Measurements from ENCODE around the gene RGS10. TPM values are rescaled to one million over a fixed set of nuclear protein-coding genes. Genes with fewer than 3 reads are reported as not detected.
A peak's percentile ranks its signal among the peaks of the same experiment; 100 is the strongest.
"Not testable (repeated sequence)": the region's sequence is repeated elsewhere in the genome, so short reads cannot be mapped to it uniquely, and the experiment has no call there.

RGS10 gene
- total RNA-seq, 5 donors from 2014 or later (not counting 1 experiment from before 2014, with no cell fraction given) = 77.1 to 163 (median 155) TPM

- H3K27me3 Mint-ChIP-seq = no peaks in the 10 kb centered on the region
- H3K27ac Mint-ChIP-seq = peak overlapping the region; percentile 96 to 98
- H3K9me3 Mint-ChIP-seq = no peaks in the 10 kb centered on the region
- Histone ChIP-seq H3K27me3 (replicated peaks in 1 of 2; ENCODE audit: control insufficient read depth in 2 of 2, extremely low read depth in 1 of 2, insufficient read depth in 2 of 2, low read length in 1 of 2) (no peaks in the 10 kb centered on the region), H3K27ac (ENCODE audit: low read length) (peak overlapping the region; percentile 37), H3K4me1 (ENCODE audit: control insufficient read depth in 1 of 2, extremely low read depth in 1 of 2, insufficient read depth in 2 of 2, low read length in 2 of 2) (peaks cover 39 to 76% of the 10 kb centered on the region in 2 experiments), H3K36me3 (ENCODE audit: control insufficient read depth in 2 of 2, extremely low read depth in 1 of 2, insufficient read depth in 1 of 2, low read length in 1 of 2) (peaks cover 0 to 5% of the 10 kb centered on the region in 2 donors), H3K9me3 (no peaks in the 10 kb centered on the region), H3K4me3 (ENCODE audit: control insufficient read depth in 1 of 2, extremely low read depth in 1 of 2, low read length in 1 of 2) (peak overlapping the region in 1 of 2 donors; percentile 11)
- H3K4me3 Mint-ChIP-seq = peak overlapping the region; percentile 38 to 85 (median 83)
- no peak for DNase-seq
- H3K4me1 Mint-ChIP-seq = peaks cover 83 to 89% (median 85%) of the 10 kb centered on the region in 3 donors
- CTCF ChIA-PET = interaction anchor here (0.6 to 0.7 kb wide), 3 partner anchors 13 to 92 kb away, joined by 3 to 10 read pairs (median 5); no protein-coding TSS in a partner anchor
- WGBS (ENCODE audit: insufficient coverage) = 87% methylated on average over 3 of the region's 9 CpGs
- POLR2A ChIA-PET = interaction anchor here in 1 of 2 donors (1.8 kb wide), 1 partner anchor 18 kb away, joined by 6 read pairs; no protein-coding TSS in a partner anchor
- ATAC-seq (replicated peaks in 1 of 4) = no peak
- peaks cover 16% of the 10 kb centered on the region for H3K36me3 Mint-ChIP-seq
Observed at GRCh38 chr10:119536508-119537025, 6.0 kb downstream of the RGS10 start.

- peak in 1 of 4 experiments; percentile 31 for ATAC-seq (replicated peaks in 1 of 4)
- Mint-ChIP-seq H3K9me3 (no peaks in the 10 kb centered on the region), H3K27me3 (no peaks in the 10 kb centered on the region), H3K27ac (peak overlapping the region; percentile 96 to 98), H3K4me1 (peaks cover 89 to 90% (median 90%) of the 10 kb centered on the region in 3 donors), H3K4me3 (peak overlapping the region; percentile 35 to 85 (median 83)), H3K36me3 (peaks cover 20% of the 10 kb centered on the region)
- POLR2A ChIA-PET = no interaction called here
- Histone ChIP-seq H3K36me3 (ENCODE audit: control insufficient read depth in 2 of 2, extremely low read depth in 1 of 2, insufficient read depth in 1 of 2, low read length in 1 of 2) (peaks cover 0 to 5% of the 10 kb centered on the region in 2 donors), H3K4me1 (ENCODE audit: control insufficient read depth in 1 of 2, extremely low read depth in 1 of 2, insufficient read depth in 2 of 2, low read length in 2 of 2) (peaks cover 44 to 72% of the 10 kb centered on the region in 2 experiments), H3K9me3 (no peaks in the 10 kb centered on the region), H3K27me3 (replicated peaks in 1 of 2; ENCODE audit: control insufficient read depth in 2 of 2, extremely low read depth in 1 of 2, insufficient read depth in 2 of 2, low read length in 1 of 2) (no peaks in the 10 kb centered on the region), H3K27ac (ENCODE audit: low read length) (peak overlapping the region; percentile 37), H3K4me3 (ENCODE audit: control insufficient read depth in 1 of 2, extremely low read depth in 1 of 2, low read length in 1 of 2) (peak overlapping the region in 1 of 2 donors; percentile 36)
- CTCF ChIA-PET = no interaction called here
- 61% methylated on average over 5 of the region's 11 CpGs for WGBS (ENCODE audit: insufficient coverage)
- DNase-seq = peak in 1 of 35 experiments; percentile 24
Observed at GRCh38 chr10:119535837-119536507, 6.5 kb downstream of the RGS10 start.

- peak overlapping the region in 1 of 2 donors; percentile 7 for H3K4me3 ChIP-seq (ENCODE audit: control insufficient read depth in 1 of 2, extremely low read depth in 1 of 2, low read length in 1 of 2)
- DNase-seq = no peak
- H3K9me3 Mint-ChIP-seq = no peaks in the 10 kb centered on the region
- ATAC-seq (replicated peaks in 1 of 4) = no peak
- peaks cover 0 to 5% of the 10 kb centered on the region in 2 donors for H3K36me3 ChIP-seq (ENCODE audit: control insufficient read depth in 2 of 2, extremely low read depth in 1 of 2, insufficient read depth in 1 of 2, low read length in 1 of 2)
- H3K27ac Mint-ChIP-seq = peak overlapping the region; percentile 96 to 98
- H3K36me3 Mint-ChIP-seq = peaks cover 22% of the 10 kb centered on the region
- H3K27me3 ChIP-seq (replicated peaks in 1 of 2; ENCODE audit: control insufficient read depth in 2 of 2, extremely low read depth in 1 of 2, insufficient read depth in 2 of 2, low read length in 1 of 2) = no peaks in the 10 kb centered on the region
- ChIA-PET CTCF (no interaction called here), POLR2A (no interaction called here)
- H3K4me1 ChIP-seq (ENCODE audit: control insufficient read depth in 1 of 2, extremely low read depth in 1 of 2, insufficient read depth in 2 of 2, low read length in 2 of 2) = peaks cover 42 to 71% of the 10 kb centered on the region in 2 experiments
- no peaks in the 10 kb centered on the region for H3K9me3 ChIP-seq
- no peak overlapping the region for H3K27ac ChIP-seq (ENCODE audit: low read length)
- peak overlapping the region; percentile 35 to 85 (median 83) for H3K4me3 Mint-ChIP-seq
- no peaks in the 10 kb centered on the region for H3K27me3 Mint-ChIP-seq
- peaks cover 90% of the 10 kb centered on the region in 3 donors for H3K4me1 Mint-ChIP-seq
- no CpG with 5 or more reads among the region's 3 CpGs for WGBS (ENCODE audit: insufficient coverage)
Observed at GRCh38 chr10:119535305-119535704, 7.2 kb downstream of the RGS10 start.

- H3K27ac ChIP-seq (ENCODE audit: low read length) = no peak overlapping the region
- peaks cover 0 to 5% of the 10 kb centered on the region in 2 donors for H3K36me3 ChIP-seq (ENCODE audit: control insufficient read depth in 2 of 2, extremely low read depth in 1 of 2, insufficient read depth in 1 of 2, low read length in 1 of 2)
- Mint-ChIP-seq H3K27ac (peak overlapping the region in 1 of 2 donors; percentile 70), H3K36me3 (peaks cover 25% of the 10 kb centered on the region), H3K4me1 (peaks cover 82 to 84% (median 84%) of the 10 kb centered on the region in 3 donors), H3K9me3 (no peaks in the 10 kb centered on the region), H3K4me3 (peak overlapping the region in 2 of 3 donors; percentile 18 to 52), H3K27me3 (no peaks in the 10 kb centered on the region)
- no peak for ATAC-seq (replicated peaks in 1 of 4)
- no peaks in the 10 kb centered on the region for H3K27me3 ChIP-seq (replicated peaks in 1 of 2; ENCODE audit: control insufficient read depth in 2 of 2, extremely low read depth in 1 of 2, insufficient read depth in 2 of 2, low read length in 1 of 2)
- no peak overlapping the region for H3K4me3 ChIP-seq (ENCODE audit: control insufficient read depth in 1 of 2, extremely low read depth in 1 of 2, low read length in 1 of 2)
- no CpG with 5 or more reads among the region's 2 CpGs for WGBS (ENCODE audit: insufficient coverage)
- peaks cover 37 to 61% of the 10 kb centered on the region in 2 experiments for H3K4me1 ChIP-seq (ENCODE audit: control insufficient read depth in 1 of 2, extremely low read depth in 1 of 2, insufficient read depth in 2 of 2, low read length in 2 of 2)
- no peaks in the 10 kb centered on the region for H3K9me3 ChIP-seq
- ChIA-PET CTCF (interaction anchor here in 1 of 2 donors (0.5 kb wide), 1 partner anchor 11 kb away, joined by 4 read pairs; no protein-coding TSS in a partner anchor), POLR2A (interaction anchor here in 1 of 2 donors (0.6 kb wide), 1 partner anchor 12 kb away, joined by 3 read pairs; no protein-coding TSS in a partner anchor)
- DNase-seq = no peak
Observed at GRCh38 chr10:119533473-119533872, 9.0 kb downstream of the RGS10 start.

GRCh38 chr10:119532791-119533190 lies 9.7 kb downstream of the RGS10 start:
- H3K27me3 ChIP-seq (replicated peaks in 1 of 2; ENCODE audit: control insufficient read depth in 2 of 2, extremely low read depth in 1 of 2, insufficient read depth in 2 of 2, low read length in 1 of 2); DNase-seq; H3K9me3 Mint-ChIP-seq; H3K9me3 ChIP-seq; H3K36me3 ChIP-seq (ENCODE audit: control insufficient read depth in 2 of 2, extremely low read depth in 1 of 2, insufficient read depth in 1 of 2, low read length in 1 of 2); H3K27ac ChIP-seq (ENCODE audit: low read length); H3K4me3 ChIP-seq (ENCODE audit: control insufficient read depth in 1 of 2, extremely low read depth in 1 of 2, low read length in 1 of 2); H3K27me3 Mint-ChIP-seq; ATAC-seq (replicated peaks in 1 of 4): not testable (repeated sequence)
- Mint-ChIP-seq H3K36me3 (peaks cover 25% of the 10 kb centered on the region), H3K4me1 (peaks cover 79 to 82% (median 81%) of the 10 kb centered on the region in 3 donors), H3K4me3 (peak overlapping the region in 2 of 3 donors; percentile 36 to 71), H3K27ac (peak overlapping the region; percentile 19 to 70)
- peaks cover 33 to 57% of the 10 kb centered on the region in 2 experiments for H3K4me1 ChIP-seq (ENCODE audit: control insufficient read depth in 1 of 2, extremely low read depth in 1 of 2, insufficient read depth in 2 of 2, low read length in 2 of 2)
- 80% methylated on average over 1 of the region's 8 CpGs for WGBS (ENCODE audit: insufficient coverage)
- ChIA-PET CTCF (interaction anchor here in 1 of 2 donors (0.6 kb wide), 1 partner anchor 352 kb away, joined by 5 read pairs; no protein-coding TSS in a partner anchor), POLR2A (interaction anchor here in 1 of 2 donors (0.7 kb wide), 1 partner anchor 8 kb away, joined by 4 read pairs; no protein-coding TSS in a partner anchor)

- 92% methylated on average over 8 of the region's 8 CpGs for WGBS (ENCODE audit: insufficient coverage)
- Mint-ChIP-seq H3K36me3 (peaks cover 25% of the 10 kb centered on the region), H3K27ac (peak overlapping the region in 1 of 2 donors; percentile 70), H3K4me3 (peak overlapping the region; percentile 15 to 71 (median 31)), H3K4me1 (peaks cover 79 to 82% (median 81%) of the 10 kb centered on the region in 3 donors)
- not testable (repeated sequence) for H3K27me3 ChIP-seq (replicated peaks in 1 of 2; ENCODE audit: control insufficient read depth in 2 of 2, extremely low read depth in 1 of 2, insufficient read depth in 2 of 2, low read length in 1 of 2); H3K27ac ChIP-seq (ENCODE audit: low read length); H3K27me3 Mint-ChIP-seq; DNase-seq; ATAC-seq (replicated peaks in 1 of 4); H3K9me3 Mint-ChIP-seq; H3K9me3 ChIP-seq; H3K4me3 ChIP-seq (ENCODE audit: control insufficient read depth in 1 of 2, extremely low read depth in 1 of 2, low read length in 1 of 2)
- peaks cover 29 to 57% of the 10 kb centered on the region in 2 experiments for H3K4me1 ChIP-seq (ENCODE audit: control insufficient read depth in 1 of 2, extremely low read depth in 1 of 2, insufficient read depth in 2 of 2, low read length in 2 of 2)
- peaks cover 0 to 11% of the 10 kb centered on the region in 2 donors for H3K36me3 ChIP-seq (ENCODE audit: control insufficient read depth in 2 of 2, extremely low read depth in 1 of 2, insufficient read depth in 1 of 2, low read length in 1 of 2)
- CTCF ChIA-PET = interaction anchor here in 1 of 2 donors (0.6 kb wide), 1 partner anchor 351 kb away, joined by 5 read pairs; no protein-coding TSS in a partner anchor
- POLR2A ChIA-PET = interaction anchor here in 1 of 2 donors (0.7 kb wide), 1 partner anchor 8 kb away, joined by 4 read pairs; no protein-coding TSS in a partner anchor
Observed at GRCh38 chr10:119532251-119532650, 10.3 kb downstream of the RGS10 start.

All from T-cell (primary cell).